IMR-90 (cell line): ENCODE measurements around the gene RCN1. TPM values are rescaled to one million over a fixed set of nuclear protein-coding genes. Genes with fewer than 3 reads are reported as not detected.

Experiments used
- ATAC-seq: fragments of 200-7000 bp; cut with Tn5 transposase; 2 replicates; pipeline ENCODE4 v1.9.1; 2020; ENCODE audit warnings: low read depth, mild to moderate bottlenecking, moderate library complexity
- BruUV-seq: library from RNA; stranded (reverse); fragments of 400-500 nt; replicated peaks from 2 replicates; lab custom pipeline; 2021; lab: Mats Ljungman, UMichigan
- CTCF ChIA-PET: fragments of 300-600 bp; formaldehyde crosslinking; extraction: SDS; loops from one replicate; lab custom pipeline; 2021; ENCODE audit warnings: antibody characterized with exemption; lab: Yijun Ruan, JAX
- POLR2A ChIA-PET: fragments of 300-600 bp; sonication (Branson Sonifier 250); formaldehyde crosslinking; loops from one replicate; lab custom pipeline; 2022; ENCODE audit warnings: antibody characterized with exemption; ENCODE audit not compliant: unreplicated experiment; lab: Charles Lee
- DNase-seq: peaks from one replicate; pipeline ENCODE4 v3.0.0; 2013
- H2AFZ ChIP-seq: replicated peaks from 2 replicates; pipeline ENCODE3; 2013; ENCODE audit warnings: low read length, mild to moderate bottlenecking; ENCODE audit not compliant: poor library complexity
- H2AK5ac ChIP-seq: 2 replicates; pipeline ENCODE4 v1.6.1; 2013; ENCODE audit warnings: low read depth, low read length, inconsistent platforms
- H2AK9ac ChIP-seq: replicated peaks from 2 replicates; pipeline ENCODE3; 2013; ENCODE audit warnings: mild to moderate bottlenecking, low read depth, low read length, moderate library complexity; ENCODE audit not compliant: poor library complexity
- H2BK120ac ChIP-seq: 2 replicates; pipeline ENCODE4 v1.6.1; 2013; ENCODE audit warnings: low read depth, low read length, inconsistent platforms
- H2BK15ac ChIP-seq: 3 replicates; pipeline ENCODE4 v1.6.1; 2013; ENCODE audit warnings: low read depth, low read length, inconsistent platforms
- H2BK20ac ChIP-seq: 2 replicates; pipeline ENCODE4 v1.6.1; 2013; ENCODE audit warnings: low read depth, mild to moderate bottlenecking, inconsistent platforms, low read length, moderate library complexity
- H2BK5ac ChIP-seq: 2 replicates; pipeline ENCODE4 v1.6.1; 2013; ENCODE audit warnings: mild to moderate bottlenecking, low read depth, low read length, inconsistent platforms; ENCODE audit not compliant: poor library complexity, severe bottlenecking
- H3K14ac ChIP-seq: replicated peaks from 2 replicates; pipeline ENCODE4 v1.6.1; 2013; ENCODE audit warnings: low read depth, low read length, inconsistent platforms
- H3K18ac ChIP-seq: 2 replicates; pipeline ENCODE4 v1.6.1; 2013; ENCODE audit warnings: low read depth, low read length, control low read depth
- H3K23ac ChIP-seq: 2 replicates; pipeline ENCODE4 v1.6.1; 2013; ENCODE audit warnings: low read depth, low read length, inconsistent platforms
- H3K27ac ChIP-seq: 2 replicates; pipeline ENCODE4 v1.5.1; 2013; ENCODE audit warnings: mild to moderate bottlenecking, control low read depth, low read length; ENCODE audit not compliant: insufficient read depth
- H3K27me3 ChIP-seq: 2 replicates; pipeline ENCODE4 v1.6.1; 2013; ENCODE audit warnings: low read length; ENCODE audit not compliant: control insufficient read depth, insufficient read depth
- H3K36me3 ChIP-seq: 2 replicates; pipeline ENCODE4 v1.6.1; 2013; ENCODE audit warnings: low read length, mixed read lengths; ENCODE audit not compliant: control insufficient read depth, insufficient read depth
- H3K4ac ChIP-seq: 2 replicates; pipeline ENCODE4 v1.6.1; 2013; ENCODE audit warnings: low read depth, low read length, inconsistent platforms
- H3K4me1 ChIP-seq: 2 replicates; pipeline ENCODE4 v1.6.1; 2013; ENCODE audit warnings: low read length, mixed read lengths; ENCODE audit not compliant: control insufficient read depth, insufficient read depth
- H3K4me2 ChIP-seq: 2 replicates; pipeline ENCODE4 v1.6.1; 2013; ENCODE audit warnings: low read depth, mild to moderate bottlenecking, control low read depth, low read length, moderate library complexity
- H3K4me3 ChIP-seq: 2 replicates; pipeline ENCODE4 v1.5.1; 2013; ENCODE audit warnings: low read depth, mild to moderate bottlenecking, control low read depth, low read length, moderate library complexity; ENCODE audit not compliant: insufficient read depth
- H3K56ac ChIP-seq: 2 replicates; pipeline ENCODE4 v1.6.1; 2013; ENCODE audit warnings: low read length, inconsistent platforms; ENCODE audit not compliant: insufficient read depth; ENCODE audit errors: extremely low read depth
- H3K79me1 ChIP-seq, 2 experiments: 2 replicates each; pipeline ENCODE4 v1.6.1; 2013; ENCODE audit warnings: low read length in 2 of 2, inconsistent platforms in 1 of 2, low read depth in 1 of 2
- H3K9ac ChIP-seq: 2 replicates; pipeline ENCODE4 v1.6.1; 2013; ENCODE audit warnings: low read depth, low read length, control low read depth
- H3K9me1 ChIP-seq: 2 replicates; pipeline ENCODE4 v1.6.1; 2013; ENCODE audit warnings: low read length, inconsistent platforms; ENCODE audit not compliant: insufficient read depth
- H3K9me3 ChIP-seq: 2 replicates; pipeline ENCODE4 v1.6.1; 2013; ENCODE audit warnings: low read length; ENCODE audit not compliant: control insufficient read depth, insufficient read depth
- H4K20me1 ChIP-seq: 2 replicates; pipeline ENCODE4 v1.6.1; 2013; ENCODE audit warnings: low read length, inconsistent platforms; ENCODE audit not compliant: insufficient read depth
- H4K5ac ChIP-seq: 2 replicates; pipeline ENCODE4 v1.6.1; 2013; ENCODE audit warnings: mild to moderate bottlenecking, low read depth, low read length, control low read depth
- H4K8ac ChIP-seq, 2 experiments: 2 replicates each; pipeline ENCODE4 v1.6.1; 2013; ENCODE audit warnings: low read depth in 2 of 2, low read length in 2 of 2, control low read depth in 1 of 2, inconsistent platforms in 1 of 2
- H4K91ac ChIP-seq: 2 replicates; pipeline ENCODE4 v1.6.1; 2013; ENCODE audit warnings: low read depth, low read length, inconsistent platforms; ENCODE audit not compliant: insufficient read depth
- BHLHE40 ChIP-seq: fragments of 150-350 bp; IDR thresholded peaks from 2 replicates; pipeline ENCODE4 v1.6.1; 2016; ENCODE audit warnings: mild to moderate bottlenecking, low read depth, low read length
- CEBPB ChIP-seq: IDR thresholded peaks from 2 replicates; pipeline ENCODE4 v1.6.1; 2012; ENCODE audit warnings: low read depth, low read length, improper control_type of control experiment
- CHD1 ChIP-seq: IDR thresholded peaks from 2 replicates; pipeline ENCODE4 v1.6.1; 2012; ENCODE audit warnings: low read depth, low read length, improper control_type of control experiment
- FOS ChIP-seq: fragments of 150-350 bp; IDR thresholded peaks from 2 replicates; pipeline ENCODE4 v1.6.1; 2016; ENCODE audit warnings: low read depth, low read length
- MAFK ChIP-seq: IDR thresholded peaks from 2 replicates; pipeline ENCODE4 v1.6.1; 2012; ENCODE audit warnings: low read depth, low read length, improper control_type of control experiment
- MAZ ChIP-seq: IDR thresholded peaks from 2 replicates; pipeline ENCODE4 v1.6.1; 2012; ENCODE audit warnings: low read depth, mild to moderate bottlenecking, low read length, improper control_type of control experiment, moderate library complexity, borderline replicate concordance
- MXI1 ChIP-seq: IDR thresholded peaks from 2 replicates; pipeline ENCODE4 v1.6.1; 2012; ENCODE audit warnings: low read depth, mild to moderate bottlenecking, low read length, moderate library complexity, borderline replicate concordance
- NFE2L2 ChIP-seq: fragments of 150-350 bp; IDR thresholded peaks from 2 replicates; pipeline ENCODE4 v1.6.1; 2016; ENCODE audit warnings: low read depth, mild to moderate bottlenecking, low read length
- POLR2A ChIP-seq: IDR thresholded peaks from 2 replicates; pipeline ENCODE4 v1.6.1; 2012; ENCODE audit warnings: mild to moderate bottlenecking, low read depth, low read length
- RAD21 ChIP-seq: IDR thresholded peaks from 2 replicates; pipeline ENCODE4 v1.6.1; 2012; ENCODE audit warnings: low read length, improper control_type of control experiment
- RCOR1 ChIP-seq: IDR thresholded peaks from 2 replicates; pipeline ENCODE4 v1.6.1; 2012; ENCODE audit warnings: mild to moderate bottlenecking, low read length, improper control_type of control experiment; ENCODE audit not compliant: insufficient replicate concordance
- RFX5 ChIP-seq: IDR thresholded peaks from 2 replicates; pipeline ENCODE4 v1.8.0; 2012; ENCODE audit warnings: low read depth, mild to moderate bottlenecking, low read length, moderate library complexity
- SMC3 ChIP-seq: fragments of 150-350 bp; IDR thresholded peaks from 2 replicates; pipeline ENCODE4 v1.6.1; 2016; ENCODE audit warnings: low read depth, mild to moderate bottlenecking, antibody characterized with exemption, low read length, moderate library complexity
- WGBS, 2 experiments: methylation state at CpG; one replicate each; pipeline versions ENCODE4 v1.1.5 to v1.1.7; 2013; ENCODE audit warnings: missing lambda C conversion rate in 2 of 2; ENCODE audit not compliant: insufficient read length in 1 of 2; ENCODE audit errors: extremely low coverage in 2 of 2; 5-methylcytosine and 5-hydroxymethylcytosine counted together
- dilution Hi-C: fragments of 300-500 bp; cut with HindIII; formaldehyde crosslinking; loops from one replicate; pipeline ENCODE4 v1.14.3; 2018; ENCODE audit warnings: low sequenced_read_pairs; ENCODE audit not compliant: unreplicated experiment
- in situ Hi-C: fragments of 300-500 bp; cut with MboI; formaldehyde crosslinking; loops from 3 replicates; pipeline ENCODE4 v1.14.3; 2019; ENCODE audit warnings: low sequenced_read_pairs, inconsistent platforms, mixed read lengths
- intact Hi-C: fragments of 100-400 bp; cut with micrococcal nuclease; formaldehyde crosslinking; loops from 2 replicates; pipeline ENCODE4 v1.10.0; 2022
- polyA plus RNA-seq, 3 experiments: library from polyadenylated mRNA; depleted of rRNA; stranded (reverse); fragments of >200 nt; gene quantifications; 2 replicates each; pipeline ENCODE4 v1.2.3, GENCODE V29; 2012; ENCODE audit warnings: low replicate concordance in 1 of 3
- total RNA-seq: library from RNA; depleted of rRNA; stranded (reverse); fragments of >200 nt; gene quantifications from 2 replicates; pipeline ENCODE4 v1.2.3, GENCODE V29; 2012
- TF ChIP-seq, protein P1 (sequence below): conservative IDR thresholded peaks from 2 replicates; pipeline ENCODE4 v1.5.1; 2012; ENCODE audit warnings: mild to moderate bottlenecking, low read depth, low read length, improper control_type of control experiment
- TF ChIP-seq, protein P2 (sequence below): fragments of 150-350 bp; IDR thresholded peaks from 2 replicates; pipeline ENCODE4 v1.6.1; 2017; ENCODE audit warnings: mild to moderate bottlenecking, antibody characterized with exemption, low read length, low read depth
- TF ChIP-seq, protein P3 (sequence below): fragments of 150-350 bp; IDR thresholded peaks from 2 replicates; pipeline ENCODE4 v1.6.1; 2016; ENCODE audit warnings: low read depth, mild to moderate bottlenecking, low read length, moderate library complexity, borderline replicate concordance

Gene RCN1
- total and polyA plus RNA-seq, 2 of the 4 experiments (the other 2 are of a cell fraction), result 129 to 193 TPM

DNA sequence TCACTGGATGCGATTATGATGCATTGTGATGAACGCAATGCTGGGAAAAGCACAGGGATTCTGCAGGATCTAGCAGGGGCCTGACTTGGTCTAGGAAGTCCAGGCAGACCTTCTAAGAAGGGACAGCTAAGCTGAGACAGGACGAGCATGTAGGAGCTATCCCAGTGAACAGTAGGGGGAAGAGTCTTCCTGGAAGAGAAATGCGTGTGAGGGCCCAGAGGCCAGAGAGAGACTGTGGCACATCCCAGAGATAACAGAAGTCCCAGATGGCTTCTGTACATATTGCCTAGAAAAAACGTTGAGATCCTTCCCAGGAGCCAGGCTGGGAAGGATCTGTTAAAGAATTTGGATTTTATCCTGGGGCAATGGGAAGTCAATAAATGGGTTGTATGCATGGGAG is 24.6 kb downstream of the RCN1 start:
- no TSS peak for BruUV-seq

More for the DNA sequence above, 24.6 kb downstream of the RCN1 start:
- H3K27me3 ChIP-seq, result peaks cover 2% of the 10 kb centered on the region
- H3K9me1 ChIP-seq, result peaks cover 7% of the 10 kb centered on the region
- no peak overlapping the region for H3K23ac ChIP-seq
- ATAC-seq (no peak), DNase-seq (no peak)
- no peak overlapping the region for H4K5ac ChIP-seq
- no peak overlapping the region for H4K8ac ChIP-seq
- no peak overlapping the region for H2AK5ac ChIP-seq
- H3K56ac ChIP-seq, result no peak overlapping the region
- H3K4me1 ChIP-seq, result peaks cover 7% of the 10 kb centered on the region; the same call in 1 of the 2 replicates
- TF ChIP-seq NFE2L2, result no peak
- no peak for TF ChIP-seq RCOR1
- no peak for TF ChIP-seq CHD1
- TF ChIP-seq, protein P1, sequence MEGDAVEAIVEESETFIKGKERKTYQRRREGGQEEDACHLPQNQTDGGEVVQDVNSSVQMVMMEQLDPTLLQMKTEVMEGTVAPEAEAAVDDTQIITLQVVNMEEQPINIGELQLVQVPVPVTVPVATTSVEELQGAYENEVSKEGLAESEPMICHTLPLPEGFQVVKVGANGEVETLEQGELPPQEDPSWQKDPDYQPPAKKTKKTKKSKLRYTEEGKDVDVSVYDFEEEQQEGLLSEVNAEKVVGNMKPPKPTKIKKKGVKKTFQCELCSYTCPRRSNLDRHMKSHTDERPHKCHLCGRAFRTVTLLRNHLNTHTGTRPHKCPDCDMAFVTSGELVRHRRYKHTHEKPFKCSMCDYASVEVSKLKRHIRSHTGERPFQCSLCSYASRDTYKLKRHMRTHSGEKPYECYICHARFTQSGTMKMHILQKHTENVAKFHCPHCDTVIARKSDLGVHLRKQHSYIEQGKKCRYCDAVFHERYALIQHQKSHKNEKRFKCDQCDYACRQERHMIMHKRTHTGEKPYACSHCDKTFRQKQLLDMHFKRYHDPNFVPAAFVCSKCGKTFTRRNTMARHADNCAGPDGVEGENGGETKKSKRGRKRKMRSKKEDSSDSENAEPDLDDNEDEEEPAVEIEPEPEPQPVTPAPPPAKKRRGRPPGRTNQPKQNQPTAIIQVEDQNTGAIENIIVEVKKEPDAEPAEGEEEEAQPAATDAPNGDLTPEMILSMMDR, result no peak
- no peak for TF ChIP-seq RAD21
- no peak for TF ChIP-seq MAFK
- no peak for TF ChIP-seq SMC3
- TF ChIP-seq, protein P2, sequence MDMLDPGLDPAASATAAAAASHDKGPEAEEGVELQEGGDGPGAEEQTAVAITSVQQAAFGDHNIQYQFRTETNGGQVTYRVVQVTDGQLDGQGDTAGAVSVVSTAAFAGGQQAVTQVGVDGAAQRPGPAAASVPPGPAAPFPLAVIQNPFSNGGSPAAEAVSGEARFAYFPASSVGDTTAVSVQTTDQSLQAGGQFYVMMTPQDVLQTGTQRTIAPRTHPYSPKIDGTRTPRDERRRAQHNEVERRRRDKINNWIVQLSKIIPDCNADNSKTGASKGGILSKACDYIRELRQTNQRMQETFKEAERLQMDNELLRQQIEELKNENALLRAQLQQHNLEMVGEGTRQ, result no peak
- TF ChIP-seq MAZ, result no peak
- no peak for TF ChIP-seq POLR2A
- TF ChIP-seq, protein P3, sequence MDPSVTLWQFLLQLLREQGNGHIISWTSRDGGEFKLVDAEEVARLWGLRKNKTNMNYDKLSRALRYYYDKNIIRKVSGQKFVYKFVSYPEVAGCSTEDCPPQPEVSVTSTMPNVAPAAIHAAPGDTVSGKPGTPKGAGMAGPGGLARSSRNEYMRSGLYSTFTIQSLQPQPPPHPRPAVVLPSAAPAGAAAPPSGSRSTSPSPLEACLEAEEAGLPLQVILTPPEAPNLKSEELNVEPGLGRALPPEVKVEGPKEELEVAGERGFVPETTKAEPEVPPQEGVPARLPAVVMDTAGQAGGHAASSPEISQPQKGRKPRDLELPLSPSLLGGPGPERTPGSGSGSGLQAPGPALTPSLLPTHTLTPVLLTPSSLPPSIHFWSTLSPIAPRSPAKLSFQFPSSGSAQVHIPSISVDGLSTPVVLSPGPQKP, result no peak
- no peak for TF ChIP-seq CEBPB
- TF ChIP-seq RFX5, result no peak
- no peak for TF ChIP-seq BHLHE40
- TF ChIP-seq MXI1, result no peak
- no peak for TF ChIP-seq FOS
- POLR2A ChIA-PET, result no interaction called here
- intact Hi-C loops, result no loop called here
- no peaks in the 10 kb centered on the region for H3K9me3 ChIP-seq
- no peaks in the 10 kb centered on the region for H3K79me1 ChIP-seq
- H3K4me3 ChIP-seq, result no peak overlapping the region
- in situ Hi-C loops, result no loop called here
- no peaks in the 10 kb centered on the region for H4K20me1 ChIP-seq
- H2BK20ac ChIP-seq, result no peak overlapping the region
- H2BK15ac ChIP-seq, result no peak overlapping the region
- no peak overlapping the region for H3K27ac ChIP-seq
- H4K91ac ChIP-seq, result no peak overlapping the region
- H3K18ac ChIP-seq, result no peak overlapping the region
- dilution Hi-C loops, result no loop called here
- no peak overlapping the region for H2BK120ac ChIP-seq
- no peak overlapping the region for H3K14ac ChIP-seq
- H2AFZ ChIP-seq, result no peak overlapping the region
- no peak overlapping the region for H2AK9ac ChIP-seq
- CTCF ChIA-PET, result interaction anchor here (0.6 kb wide), 1 partner anchor 732 kb away, joined by 3 read pairs; no protein-coding TSS in a partner anchor
- no peak overlapping the region for H2BK5ac ChIP-seq
- no peak overlapping the region for H3K4me2 ChIP-seq
- H3K9ac ChIP-seq, result no peak overlapping the region
- WGBS, 2 experiments, result 100% methylated on average over 1 of the region's 5 CpGs; no CpG with 5 or more reads in 1 of the 2 experiments
- no peak overlapping the region for H3K4ac ChIP-seq
- no peaks in the 10 kb centered on the region for H3K36me3 ChIP-seq
